ENCODE results near the gene SLC41A3. TPM values are rescaled to one million over a fixed set of nuclear protein-coding genes. Genes with fewer than 3 reads are reported as not detected.
"Not testable (repeated sequence)": the region's sequence is repeated elsewhere in the genome, so short reads cannot be mapped to it uniquely, and the experiment has no call there.

The SLC41A3 gene
- total RNA-seq, 1 donor = 25.3 TPM

DNA sequence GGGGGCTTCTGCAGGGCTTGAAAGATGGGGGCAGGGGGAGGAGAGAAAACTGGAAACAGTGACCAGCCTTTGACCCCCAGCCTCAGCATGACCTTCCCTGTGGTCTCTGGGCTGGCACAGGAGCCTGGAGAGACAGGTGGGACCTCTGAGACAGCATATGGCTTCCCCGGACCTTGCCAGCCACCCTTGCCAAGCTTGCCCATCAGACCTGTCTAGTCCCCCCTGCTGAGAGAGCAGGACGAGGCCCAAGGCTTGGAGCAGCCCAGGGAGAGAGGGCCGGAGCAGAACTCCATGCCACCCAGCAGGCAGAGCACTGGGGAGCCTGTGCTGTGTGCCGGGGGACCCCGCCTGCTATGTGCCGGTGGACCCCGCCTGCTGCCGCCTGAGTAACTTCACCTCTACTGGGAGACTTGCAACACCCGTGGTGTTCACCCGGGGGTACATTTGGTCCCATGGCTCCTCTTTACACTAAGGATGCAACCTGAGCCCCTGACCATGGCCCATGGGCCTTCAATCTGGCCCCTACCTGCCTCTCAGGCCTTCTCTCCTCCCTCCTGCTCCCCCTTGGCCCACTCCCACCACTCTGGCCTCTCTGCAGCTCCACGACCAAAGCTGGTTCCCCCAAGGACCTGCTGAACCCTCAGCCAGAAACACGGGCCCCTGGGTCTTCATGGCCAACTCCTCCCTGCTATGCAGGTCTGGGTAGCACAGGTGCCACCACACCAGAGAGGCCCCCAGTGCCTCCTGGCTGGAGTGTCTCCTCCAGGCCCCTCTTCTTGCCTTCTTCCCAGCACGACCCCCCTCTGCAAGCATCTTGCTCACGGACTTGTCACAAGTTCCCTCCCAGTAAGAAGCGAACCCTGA lies 21.1 kb upstream of the SLC41A3 start:
- no peaks in the 10 kb centered on the region for H3K27me3 ChIP-seq (ENCODE audit: insufficient read depth, low read length)
- H3K4me3 ChIP-seq (ENCODE audit: low read length) = no peak overlapping the region
- no peaks in the 10 kb centered on the region for H3K4me1 ChIP-seq (ENCODE audit: insufficient read depth, low read length)
- no peaks in the 10 kb centered on the region for H3K9me3 ChIP-seq (ENCODE audit: low read depth, low read length)

GRCh38 chr3:126104028-126104635 lies 20.2 kb upstream of the SLC41A3 start:
- no peaks in the 10 kb centered on the region for H3K9me3 ChIP-seq (ENCODE audit: low read depth, low read length)
- H3K4me1 ChIP-seq (ENCODE audit: insufficient read depth, low read length) = no peaks in the 10 kb centered on the region
- H3K27me3 ChIP-seq (ENCODE audit: insufficient read depth, low read length) = no peaks in the 10 kb centered on the region
- no peak overlapping the region for H3K4me3 ChIP-seq (ENCODE audit: low read length)

DNA sequence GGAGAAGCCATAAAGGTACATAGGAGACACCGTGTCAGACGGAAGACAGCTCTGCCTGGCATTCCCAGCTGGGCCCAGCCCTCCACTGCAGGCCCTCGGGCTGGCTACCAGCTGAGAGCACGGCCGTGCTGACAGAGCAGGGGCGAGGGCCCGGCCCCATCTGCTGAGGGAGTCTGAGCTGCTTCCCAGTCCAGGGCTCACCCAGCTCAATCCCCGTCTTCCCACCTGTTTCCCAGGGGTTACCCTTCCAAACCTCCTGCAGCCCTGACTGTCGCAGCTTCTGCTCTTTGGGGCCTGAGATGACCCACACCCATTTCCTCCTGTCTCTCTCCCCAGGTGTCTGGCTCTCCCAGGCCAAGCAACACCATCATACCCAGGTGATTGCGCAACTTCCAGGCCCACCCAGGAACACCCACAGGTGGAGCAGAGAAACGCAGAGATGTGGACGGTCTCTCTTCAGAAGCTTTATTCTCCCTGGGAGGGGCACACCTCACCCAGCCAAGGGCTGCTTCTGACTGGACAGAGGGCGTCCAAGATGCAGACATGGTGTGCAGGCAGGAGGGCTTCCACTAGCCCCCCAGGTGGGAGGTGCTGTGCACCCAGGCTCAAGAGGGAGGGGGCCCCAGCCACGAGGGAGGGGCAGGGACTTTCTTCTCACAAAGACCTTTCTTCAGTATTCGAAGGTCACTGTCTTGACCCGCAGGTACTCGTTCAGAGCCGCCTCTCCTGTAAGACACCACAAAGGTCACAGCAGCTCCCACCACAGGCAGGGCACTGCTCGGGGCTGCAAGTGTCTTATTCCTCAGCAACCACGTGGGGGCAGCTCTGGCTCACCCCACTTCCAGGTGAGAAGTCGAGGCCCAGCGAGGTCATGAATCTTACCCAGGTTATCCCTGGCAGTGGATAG lies 19.4 kb upstream of the SLC41A3 start:
- Histone ChIP-seq H3K4me3 (ENCODE audit: low read length) (no peak overlapping the region), H3K9me3 (ENCODE audit: low read depth, low read length) (no peaks in the 10 kb centered on the region), H3K27me3 (ENCODE audit: insufficient read depth, low read length) (no peaks in the 10 kb centered on the region), H3K4me1 (ENCODE audit: insufficient read depth, low read length) (no peaks in the 10 kb centered on the region)

DNA sequence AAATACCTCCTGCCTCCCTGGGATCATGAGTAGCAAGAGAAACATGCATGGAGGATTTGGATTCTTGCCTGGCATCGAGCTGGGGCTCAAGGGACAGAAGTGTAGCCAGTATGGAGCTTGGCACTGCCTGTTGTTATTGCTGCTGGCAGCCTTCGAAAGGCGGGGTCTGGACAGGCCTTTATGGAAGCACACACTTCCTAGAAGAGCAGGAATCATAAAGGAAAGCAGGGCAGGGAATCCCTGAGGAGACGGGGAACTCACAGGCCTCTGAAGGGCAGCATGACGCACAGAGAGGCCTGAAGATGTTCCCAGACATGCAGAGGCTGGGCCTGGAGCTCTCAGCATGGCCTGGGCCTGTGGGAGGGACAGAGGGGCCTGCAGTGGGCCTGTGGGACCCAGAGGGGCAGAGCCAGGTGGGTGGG lies 18.6 kb upstream of the SLC41A3 start:
- H3K27me3 ChIP-seq (ENCODE audit: insufficient read depth, low read length) = no peaks in the 10 kb centered on the region
- H3K4me3 ChIP-seq (ENCODE audit: low read length) = no peak overlapping the region
- H3K9me3 ChIP-seq (ENCODE audit: low read depth, low read length) = no peaks in the 10 kb centered on the region
- H3K4me1 ChIP-seq (ENCODE audit: insufficient read depth, low read length) = no peaks in the 10 kb centered on the region

DNA sequence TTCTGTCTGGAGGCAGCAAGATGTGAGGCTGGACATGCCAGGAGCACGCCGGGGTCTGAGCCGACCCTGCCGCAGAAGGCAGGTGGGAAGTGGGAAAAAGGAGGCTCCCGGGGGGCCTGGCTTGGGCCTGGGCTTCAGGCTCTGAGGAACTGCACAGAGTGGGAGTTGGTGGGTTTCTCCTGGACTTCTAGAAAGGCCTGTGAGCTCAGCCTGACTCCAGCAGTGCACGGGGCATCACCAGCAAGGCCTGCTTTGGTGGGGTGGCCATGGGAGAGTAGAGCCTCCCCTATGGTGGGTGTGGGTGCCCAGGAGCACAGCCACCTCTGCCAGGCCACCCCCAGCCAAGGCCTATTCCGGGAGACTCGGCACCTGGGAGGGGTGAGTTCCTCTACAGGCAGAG lies 18.1 kb upstream of the SLC41A3 start:
- Histone ChIP-seq H3K27me3 (ENCODE audit: insufficient read depth, low read length) (no peaks in the 10 kb centered on the region), H3K9me3 (ENCODE audit: low read depth, low read length) (no peaks in the 10 kb centered on the region), H3K4me3 (ENCODE audit: low read length) (no peak overlapping the region), H3K4me1 (ENCODE audit: insufficient read depth, low read length) (no peaks in the 10 kb centered on the region)

DNA sequence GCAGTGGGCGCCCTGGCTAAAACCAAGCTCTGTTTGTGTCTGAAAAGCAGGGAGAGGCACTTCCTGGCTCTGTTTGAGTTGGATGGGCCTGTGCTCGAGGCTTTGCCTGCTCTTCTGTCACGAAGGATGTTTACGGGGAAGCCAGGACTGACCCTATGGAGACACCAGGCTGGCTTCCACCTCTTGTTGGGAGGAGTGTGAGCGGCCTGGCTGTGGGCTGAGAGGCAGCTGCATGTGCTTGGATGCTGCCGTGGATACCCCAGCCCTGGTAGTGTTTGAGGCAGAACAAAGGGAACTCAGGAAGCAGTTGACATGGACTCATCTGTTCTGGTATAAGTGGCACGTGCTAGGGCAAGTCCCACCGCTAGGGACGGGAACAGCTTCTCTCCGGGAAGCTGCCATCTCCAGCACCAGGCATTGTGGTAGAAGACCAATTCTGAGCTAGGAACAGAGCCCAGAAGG lies 17.6 kb upstream of the SLC41A3 start:
- Histone ChIP-seq H3K27me3 (ENCODE audit: insufficient read depth, low read length) (no peaks in the 10 kb centered on the region), H3K9me3 (ENCODE audit: low read depth, low read length) (peaks cover 4% of the 10 kb centered on the region), H3K4me3 (ENCODE audit: low read length) (no peak overlapping the region), H3K4me1 (ENCODE audit: insufficient read depth, low read length) (no peaks in the 10 kb centered on the region)

DNA sequence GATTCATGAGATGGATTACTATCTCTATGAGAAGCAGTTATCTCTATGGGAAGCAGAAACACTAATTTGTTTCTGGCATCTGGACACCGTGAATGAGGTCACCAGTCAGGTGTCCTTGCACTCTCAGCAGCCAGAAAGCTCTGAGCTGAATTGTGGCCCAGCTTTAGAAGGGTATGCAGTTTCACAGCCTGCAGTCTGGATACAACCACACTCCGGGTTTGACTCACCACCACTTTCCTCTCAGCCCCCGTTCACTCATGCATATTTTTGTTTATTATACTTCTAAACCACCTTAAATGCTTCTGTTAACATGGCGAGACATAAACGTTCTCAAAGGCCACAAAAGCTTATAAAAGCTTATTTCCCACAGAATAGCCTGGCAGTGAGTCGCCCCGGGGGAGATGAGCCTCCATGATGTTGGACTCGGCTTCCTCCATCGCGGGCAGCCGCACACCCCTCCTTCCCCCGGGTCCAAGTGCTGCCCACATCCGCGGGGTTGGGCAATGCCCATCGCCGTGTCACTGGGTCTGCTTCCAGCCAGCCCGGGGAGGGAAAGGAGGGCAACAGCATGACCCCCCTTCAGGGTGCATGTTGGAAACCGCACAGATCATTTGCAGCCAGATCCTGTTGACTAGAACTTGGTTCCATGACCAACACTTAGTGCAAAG lies 16.8 kb upstream of the SLC41A3 start:
- Histone ChIP-seq H3K9me3 (ENCODE audit: low read depth, low read length) (peaks cover 4% of the 10 kb centered on the region), H3K4me3 (ENCODE audit: low read length) (no peak overlapping the region), H3K4me1 (ENCODE audit: insufficient read depth, low read length) (no peaks in the 10 kb centered on the region), H3K27me3 (ENCODE audit: insufficient read depth, low read length) (no peaks in the 10 kb centered on the region)

- Histone ChIP-seq H3K4me1 (ENCODE audit: insufficient read depth, low read length) (no peaks in the 10 kb centered on the region), H3K9me3 (ENCODE audit: low read depth, low read length) (peaks cover 4% of the 10 kb centered on the region), H3K4me3 (ENCODE audit: low read length) (no peak overlapping the region), H3K27me3 (ENCODE audit: insufficient read depth, low read length) (no peaks in the 10 kb centered on the region)
These were observed 16.3 kb upstream of the SLC41A3 start for GRCh38 chr3:126100269-126100633.

DNA sequence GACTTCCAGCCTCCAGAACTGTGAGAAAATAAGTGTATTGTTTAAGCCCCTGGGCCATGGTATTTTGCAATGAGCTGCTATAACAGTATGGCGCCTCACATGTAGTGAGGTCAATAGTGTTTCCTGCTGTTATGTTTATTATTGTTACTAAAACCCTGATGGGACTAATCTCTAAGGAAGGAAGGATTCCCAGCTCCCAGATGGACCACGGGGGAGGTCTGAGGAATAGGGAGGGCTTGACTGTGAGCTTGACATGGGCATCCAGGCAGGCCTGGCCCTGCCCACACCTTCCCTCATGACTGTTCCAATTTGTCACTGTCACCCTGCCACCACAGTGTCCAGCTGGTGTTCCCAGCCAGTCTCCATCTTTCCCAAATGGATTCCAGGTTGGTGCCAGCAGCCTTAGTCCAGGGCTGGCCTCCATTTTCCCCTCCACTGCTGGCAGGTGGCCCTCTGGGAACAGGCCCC lies 14.5 kb upstream of the SLC41A3 start:
- Histone ChIP-seq H3K4me3 (ENCODE audit: low read length) (no peak overlapping the region), H3K4me1 (ENCODE audit: insufficient read depth, low read length) (no peaks in the 10 kb centered on the region), H3K27me3 (ENCODE audit: insufficient read depth, low read length) (no peaks in the 10 kb centered on the region), H3K9me3 (ENCODE audit: low read depth, low read length) (peaks cover 4% of the 10 kb centered on the region)

DNA sequence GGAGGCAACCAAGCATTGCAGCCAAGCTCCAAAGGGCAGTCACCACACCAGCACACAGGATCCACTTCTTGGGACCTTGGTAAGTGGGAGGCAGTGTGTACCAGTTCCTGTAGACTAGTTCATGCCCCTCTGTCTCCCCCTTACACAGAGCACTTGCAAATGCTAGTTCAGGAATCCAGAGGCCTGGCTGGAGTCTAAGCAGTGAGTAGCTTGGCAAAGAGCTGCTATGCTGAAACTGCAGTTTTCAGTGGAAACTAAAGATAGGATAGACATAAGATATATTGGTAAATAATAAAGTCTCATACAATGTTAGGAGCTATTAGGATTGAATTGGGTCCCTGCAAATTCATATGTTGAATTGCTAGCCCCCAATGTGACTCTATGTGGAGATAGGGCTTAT lies 13.9 kb upstream of the SLC41A3 start:
- H3K4me1 ChIP-seq (ENCODE audit: insufficient read depth, low read length) = no peaks in the 10 kb centered on the region
- peaks cover 4% of the 10 kb centered on the region for H3K9me3 ChIP-seq (ENCODE audit: low read depth, low read length)
- H3K27me3 ChIP-seq (ENCODE audit: insufficient read depth, low read length) = no peaks in the 10 kb centered on the region
- H3K4me3 ChIP-seq (ENCODE audit: low read length) = no peak overlapping the region

DNA sequence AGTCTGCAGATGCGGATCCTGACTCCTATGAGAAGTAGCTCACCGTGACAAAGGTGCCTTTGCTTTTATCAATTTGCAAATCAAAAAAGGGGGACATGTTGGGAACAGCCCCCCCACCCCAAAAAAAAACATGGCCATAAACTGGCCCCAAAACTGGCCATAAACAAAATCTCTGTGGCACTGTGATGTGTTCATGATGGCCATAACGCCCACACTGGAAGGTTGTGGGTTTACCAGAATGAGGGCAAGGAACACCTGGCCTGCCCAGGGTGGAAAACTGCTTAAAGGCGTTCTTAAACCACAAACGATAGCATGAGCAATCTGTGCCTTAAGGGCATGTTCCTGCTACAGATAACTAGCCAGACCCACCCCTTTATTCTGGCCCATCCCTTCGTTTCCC lies 12.3 kb upstream of the SLC41A3 start:
- H3K27me3 ChIP-seq (ENCODE audit: insufficient read depth, low read length); H3K9me3 ChIP-seq (ENCODE audit: low read depth, low read length); H3K4me1 ChIP-seq (ENCODE audit: insufficient read depth, low read length); H3K4me3 ChIP-seq (ENCODE audit: low read length): not testable (repeated sequence)

- not testable (repeated sequence) for H3K27me3 ChIP-seq (ENCODE audit: insufficient read depth, low read length); H3K4me1 ChIP-seq (ENCODE audit: insufficient read depth, low read length); H3K4me3 ChIP-seq (ENCODE audit: low read length); H3K9me3 ChIP-seq (ENCODE audit: low read depth, low read length)
These were observed 8.2 kb upstream of the SLC41A3 start for GRCh38 chr3:126092128-126092527.

DNA sequence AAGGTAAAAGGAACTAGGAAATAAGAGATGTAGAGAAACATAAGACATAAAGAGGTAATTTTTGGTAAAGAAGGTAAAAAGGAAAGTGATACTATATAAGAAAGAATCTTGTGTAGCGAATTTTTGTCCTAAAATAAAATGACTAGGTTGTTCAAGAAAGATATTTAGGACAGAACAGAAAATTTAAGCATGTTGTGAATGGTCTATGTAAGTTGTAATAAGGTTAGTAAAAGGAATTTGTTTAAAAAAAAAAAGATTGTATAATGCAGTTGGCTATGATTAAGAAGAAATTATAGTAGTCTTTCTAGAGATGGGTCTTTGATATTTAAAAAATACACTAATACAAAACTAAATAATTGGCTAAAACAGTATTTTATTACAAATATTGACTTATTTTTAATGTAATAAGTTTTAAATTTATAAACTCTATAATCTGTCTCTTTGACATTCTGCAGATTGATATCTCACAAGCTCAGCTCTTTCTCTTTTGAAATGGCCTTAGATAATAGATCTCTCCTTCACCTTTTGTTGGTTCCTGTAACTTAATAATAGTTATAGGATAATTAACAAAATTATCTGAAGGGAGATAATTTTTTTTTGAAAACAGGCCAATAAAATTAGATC lies 3.7 kb upstream of the SLC41A3 start:
- no peaks in the 10 kb centered on the region for H3K9me3 ChIP-seq (ENCODE audit: low read depth, low read length)
- H3K4me1 ChIP-seq (ENCODE audit: insufficient read depth, low read length) = peaks cover 19% of the 10 kb centered on the region
- no peaks in the 10 kb centered on the region for H3K27me3 ChIP-seq (ENCODE audit: insufficient read depth, low read length)
- no peak overlapping the region for H3K4me3 ChIP-seq (ENCODE audit: low read length)

DNA sequence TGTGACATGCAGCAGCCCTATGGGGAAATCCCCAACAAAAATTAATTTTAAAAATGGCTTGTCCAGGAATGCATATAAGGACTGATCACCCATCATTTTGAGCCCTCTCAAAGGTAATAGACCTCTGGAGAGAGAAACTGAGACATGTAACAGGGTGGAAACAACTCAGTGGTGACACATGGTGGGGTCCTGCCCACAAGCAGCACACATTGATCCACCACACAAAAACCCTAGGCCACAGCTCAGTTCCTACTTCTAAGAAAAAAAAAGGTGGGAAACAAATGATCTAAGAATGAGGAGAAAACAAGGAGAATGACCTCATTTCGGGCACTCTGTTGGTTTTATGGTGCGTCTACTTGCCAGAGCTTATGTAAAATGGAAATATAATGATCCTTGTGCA lies 1.9 kb upstream of the SLC41A3 start:
- Histone ChIP-seq H3K27me3 (ENCODE audit: insufficient read depth, low read length) (no peaks in the 10 kb centered on the region), H3K4me1 (ENCODE audit: insufficient read depth, low read length) (peaks cover 19% of the 10 kb centered on the region), H3K9me3 (ENCODE audit: low read depth, low read length) (no peaks in the 10 kb centered on the region), H3K4me3 (ENCODE audit: low read length) (no peak overlapping the region)
